HEK293T (cell line): ENCODE measurements around the gene AGBL4.
"Not testable (repeated sequence)": the region's sequence is repeated elsewhere in the genome, so short reads cannot be mapped to it uniquely, and the experiment has no call there.

Experiments
- CTCF ChIA-PET: fragments of 350-600 bp; formaldehyde crosslinking; extraction: SDS; loops from one replicate; lab custom pipeline; 2021; ENCODE audit warnings: antibody characterized with exemption, inconsistent platforms; lab: Yijun Ruan, JAX
- POLR2A ChIA-PET: fragments of 350-600 bp; formaldehyde crosslinking; extraction: SDS; loops from one replicate; lab custom pipeline; 2020; ENCODE audit warnings: antibody characterized with exemption, inconsistent platforms; lab: Yijun Ruan, JAX
- DNase-seq: peaks from one replicate; pipeline ENCODE4 v3.0.0; 2012; ENCODE audit warnings: mixed read lengths; ENCODE audit errors: extremely low spot score
- ARNT ChIP-seq: fragments of 450-650 bp; IDR thresholded peaks from 2 replicates; pipeline ENCODE4 v1.6.1; 2017; ENCODE audit warnings: mild to moderate bottlenecking
- BHLHE40 ChIP-seq: fragments of 450-650 bp; IDR thresholded peaks from 2 replicates; pipeline ENCODE4 v1.6.1; 2016; ENCODE audit warnings: mild to moderate bottlenecking, moderate library complexity, borderline replicate concordance
- CTBP1 ChIP-seq: fragments of 450-650 bp; IDR thresholded peaks from 2 replicates; pipeline ENCODE4 v1.6.1; 2016; ENCODE audit warnings: borderline replicate concordance
- ELF4 ChIP-seq: fragments of 450-650 bp; IDR thresholded peaks from 2 replicates; pipeline ENCODE4 v1.6.1; 2017; ENCODE audit warnings: antibody characterized with exemption
- FOXA1 ChIP-seq: fragments of 450-650 bp; IDR thresholded peaks from 2 replicates; pipeline ENCODE4 v1.6.1; 2016; ENCODE audit warnings: mild to moderate bottlenecking
- FOXK2 ChIP-seq: fragments of 450-650 bp; IDR thresholded peaks from 2 replicates; pipeline ENCODE4 v1.6.1; 2016; ENCODE audit warnings: mild to moderate bottlenecking
- FOXM1 ChIP-seq: fragments of 450-650 bp; IDR thresholded peaks from 2 replicates; pipeline ENCODE4 v1.6.1; 2017; ENCODE audit warnings: mild to moderate bottlenecking, borderline replicate concordance
- HDGF ChIP-seq: fragments of 450-650 bp; IDR thresholded peaks from 2 replicates; pipeline ENCODE4 v1.6.1; 2017; ENCODE audit warnings: antibody characterized with exemption, borderline replicate concordance
- L3MBTL2 ChIP-seq: fragments of 450-650 bp; conservative IDR thresholded peaks from 2 replicates; pipeline ENCODE4 v1.6.1; 2016; ENCODE audit warnings: mild to moderate bottlenecking
- LEF1 ChIP-seq: fragments of 450-650 bp; IDR thresholded peaks from 2 replicates; pipeline ENCODE4 v1.6.1; 2017; ENCODE audit warnings: mild to moderate bottlenecking, borderline replicate concordance
- NFRKB ChIP-seq: fragments of 450-650 bp; IDR thresholded peaks from 2 replicates; pipeline ENCODE4 v1.6.1; 2016; ENCODE audit warnings: mild to moderate bottlenecking, moderate library complexity
- SP1 ChIP-seq: fragments of 450-650 bp; IDR thresholded peaks from 2 replicates; pipeline ENCODE4 v1.6.1; 2017
- SUZ12 ChIP-seq: fragments of 450-650 bp; IDR thresholded peaks from 2 replicates; pipeline ENCODE4 v1.6.1; 2016; ENCODE audit warnings: mild to moderate bottlenecking
- TARDBP ChIP-seq: fragments of 450-650 bp; IDR thresholded peaks from 2 replicates; pipeline ENCODE4 v1.6.1; 2016
- ZNF384 ChIP-seq: fragments of 450-650 bp; IDR thresholded peaks from 2 replicates; pipeline ENCODE4 v1.6.1; 2016
- TF ChIP-seq, protein P1 (sequence below): fragments of 450-650 bp; IDR thresholded peaks from 2 replicates; pipeline ENCODE4 v1.6.1; 2016

Gene AGBL4

GRCh38 chr1:49333906-49334305, 689.8 kb downstream of the AGBL4 start:
- ChIA-PET POLR2A (no interaction called here), CTCF (no interaction called here)
- no peak for DNase-seq
- TF ChIP-seq ARNT = no peak
- no peak for TF ChIP-seq ELF4

GRCh38 chr1:49331066-49331852, 692.5 kb downstream of the AGBL4 start:
- POLR2A ChIA-PET = no interaction called here

GRCh38 chr1:49323925-49324540, 699.7 kb downstream of the AGBL4 start:
- ChIA-PET POLR2A (no interaction called here), CTCF (no interaction called here)
- TF ChIP-seq ARNT = no peak
- no peak for TF ChIP-seq FOXM1
- TF ChIP-seq FOXK2 = no peak
- no peak for TF ChIP-seq ZNF384
- TF ChIP-seq, protein P1, sequence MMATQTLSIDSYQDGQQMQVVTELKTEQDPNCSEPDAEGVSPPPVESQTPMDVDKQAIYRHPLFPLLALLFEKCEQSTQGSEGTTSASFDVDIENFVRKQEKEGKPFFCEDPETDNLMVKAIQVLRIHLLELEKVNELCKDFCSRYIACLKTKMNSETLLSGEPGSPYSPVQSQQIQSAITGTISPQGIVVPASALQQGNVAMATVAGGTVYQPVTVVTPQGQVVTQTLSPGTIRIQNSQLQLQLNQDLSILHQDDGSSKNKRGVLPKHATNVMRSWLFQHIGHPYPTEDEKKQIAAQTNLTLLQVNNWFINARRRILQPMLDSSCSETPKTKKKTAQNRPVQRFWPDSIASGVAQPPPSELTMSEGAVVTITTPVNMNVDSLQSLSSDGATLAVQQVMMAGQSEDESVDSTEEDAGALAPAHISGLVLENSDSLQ = no peak
- no peak for TF ChIP-seq L3MBTL2
- TF ChIP-seq ELF4 = no peak
- TF ChIP-seq LEF1 = no peak
- TF ChIP-seq HDGF = no peak
- no peak for TF ChIP-seq FOXA1
- TF ChIP-seq SUZ12 = no peak
- no peak for TF ChIP-seq SP1
- TF ChIP-seq NFRKB = no peak
- TF ChIP-seq CTBP1 = no peak
- TF ChIP-seq BHLHE40 = no peak
- no peak for TF ChIP-seq TARDBP
- no peak for DNase-seq

More at GRCh38 chr1:49331066-49331852, 692.5 kb downstream of the AGBL4 start:
- CTCF ChIA-PET = no interaction called here
- no peak for DNase-seq
- TF ChIP-seq TARDBP (no peak), SUZ12 (no peak), NFRKB (no peak), FOXA1 (no peak), FOXM1 (no peak), CTBP1 (no peak), ZNF384 (no peak), ARNT (no peak), BHLHE40 (no peak), FOXK2 (no peak), HDGF (no peak), SP1 (no peak), L3MBTL2 (no peak)
- TF ChIP-seq, protein P1 = no peak

DNA sequence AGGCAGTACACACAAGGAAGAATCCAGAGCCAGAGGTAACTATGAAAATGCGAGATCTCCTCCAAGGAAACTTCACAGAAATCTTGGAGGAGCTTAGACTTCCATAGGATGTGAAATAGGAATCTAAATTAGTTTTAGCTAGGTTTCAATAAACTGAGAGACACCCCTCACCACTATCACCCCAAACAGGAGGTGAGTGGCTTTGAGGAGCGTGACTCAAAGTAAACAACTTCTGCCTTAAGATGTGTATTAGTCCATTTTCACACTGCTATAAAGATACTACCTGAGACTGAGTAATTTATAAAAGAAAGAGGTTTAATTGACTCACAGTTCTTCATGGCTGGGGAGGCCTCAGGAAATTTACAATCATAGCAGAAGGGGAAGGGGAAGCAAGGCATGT, 703.3 kb downstream of the AGBL4 start:
- DNase-seq, CTCF ChIA-PET, POLR2A ChIA-PET: not testable (repeated sequence)

GRCh38 chr1:49319426-49319963, 704.3 kb downstream of the AGBL4 start:
- ChIA-PET POLR2A (no interaction called here), CTCF (interaction anchor here (0.6 kb wide), 1 partner anchor 18 kb away, joined by 4 read pairs; no protein-coding TSS in a partner anchor)

More at GRCh38 chr1:49319426-49319963, 704.3 kb downstream of the AGBL4 start:
- no peak for DNase-seq
- TF ChIP-seq ELF4 = no peak
- no peak for TF ChIP-seq SUZ12
- TF ChIP-seq, protein P1 = no peak
- TF ChIP-seq TARDBP = no peak
- no peak for TF ChIP-seq FOXM1
- TF ChIP-seq BHLHE40 = no peak
- no peak for TF ChIP-seq ARNT
- TF ChIP-seq NFRKB = no peak
- no peak for TF ChIP-seq FOXA1
- no peak for TF ChIP-seq LEF1
- no peak for TF ChIP-seq ZNF384
- TF ChIP-seq SP1 = no peak
- no peak for TF ChIP-seq FOXK2
- no peak for TF ChIP-seq CTBP1
- TF ChIP-seq HDGF = no peak
- no peak for TF ChIP-seq L3MBTL2
